HFFc6 (cell line): Measurements from ENCODE around the gene TNN. TPM values are rescaled to one million over a fixed set of nuclear protein-coding genes. Genes with fewer than 3 reads are reported as not detected.

Experiments used
- DNase-seq: peaks from one replicate; pipeline ENCODE4 v3.0.0-alpha.2; 2018
- H3K27ac Mint-ChIP-seq: 2 replicates; pipeline ENCODE4 v1.8.0; 2020; ENCODE audit warnings: mild to moderate bottlenecking, mixed read lengths
- H3K27me3 Mint-ChIP-seq: 2 replicates; pipeline ENCODE4 v1.8.0; 2021; ENCODE audit warnings: mild to moderate bottlenecking, moderate library complexity, mixed read lengths; ENCODE audit not compliant: insufficient read depth
- H3K36me3 Mint-ChIP-seq: 2 replicates; pipeline ENCODE4 v1.8.0; 2021; ENCODE audit warnings: low read depth, mixed read lengths
- H3K4me1 Mint-ChIP-seq: 2 replicates; pipeline ENCODE4 v1.8.0; 2020; ENCODE audit warnings: low read depth, mixed read lengths
- H3K4me3 Mint-ChIP-seq: 2 replicates; pipeline ENCODE4 v1.8.0; 2020; ENCODE audit warnings: mild to moderate bottlenecking, moderate library complexity, mixed read lengths
- H3K9me3 Mint-ChIP-seq: 2 replicates; pipeline ENCODE4 v1.8.0; 2020; ENCODE audit warnings: mild to moderate bottlenecking, mixed read lengths
- CTCF ChIP-seq: fragments of 200-600 bp; sonication (generic); IDR thresholded peaks from 2 replicates; pipeline ENCODE4 v1.5.0; 2021; ENCODE audit warnings: antibody characterized with exemption, mild to moderate bottlenecking
- total RNA-seq, 6 experiments: library from RNA; stranded (reverse); fragmentation: NEBNext Ultra II Directional; extraction: Animal tissue kit (Norgen Biotek cat#: 25700); gene quantifications; 2 replicates in 1 of 6; 3 replicates in 5 of 6; pipeline ENCODE4 v1.2.3, GENCODE V29; 2021

TNN gene
- total RNA-seq, 6 experiments from 2014 or later = not detected

- no peak for TF ChIP-seq CTCF
- Mint-ChIP-seq H3K36me3 (no peaks in the 10 kb centered on the region), H3K4me3 (no peak overlapping the region), H3K27me3 (peaks cover 20% of the 10 kb centered on the region), H3K9me3 (no peaks in the 10 kb centered on the region), H3K27ac (no peak overlapping the region), H3K4me1 (peaks cover 12% of the 10 kb centered on the region)
- no peak for DNase-seq
Measured at GRCh38 chr1:175147569-175147968, 79.9 kb downstream of the TNN start.

GRCh38 chr1:175148068-175148467, 80.4 kb downstream of the TNN start:
- DNase-seq = no peak
- Mint-ChIP-seq H3K36me3 (no peaks in the 10 kb centered on the region), H3K4me1 (peaks cover 12% of the 10 kb centered on the region), H3K4me3 (no peak overlapping the region), H3K27me3 (peaks cover 24% of the 10 kb centered on the region), H3K27ac (no peak overlapping the region), H3K9me3 (no peaks in the 10 kb centered on the region)
- TF ChIP-seq CTCF = no peak

GRCh38 chr1:175150596-175151319, 83.1 kb downstream of the TNN start:
- TF ChIP-seq CTCF = no peak
- peaks cover 12% of the 10 kb centered on the region for H3K4me1 Mint-ChIP-seq
- H3K27me3 Mint-ChIP-seq = peaks cover 18% of the 10 kb centered on the region
- DNase-seq = peak; percentile 22
- no peak overlapping the region for H3K4me3 Mint-ChIP-seq
- H3K36me3 Mint-ChIP-seq = no peaks in the 10 kb centered on the region
- no peaks in the 10 kb centered on the region for H3K9me3 Mint-ChIP-seq
- H3K27ac Mint-ChIP-seq = no peak overlapping the region

- Mint-ChIP-seq H3K4me3 (no peak overlapping the region), H3K36me3 (no peaks in the 10 kb centered on the region), H3K9me3 (no peaks in the 10 kb centered on the region), H3K27ac (no peak overlapping the region), H3K27me3 (peaks cover 15% of the 10 kb centered on the region), H3K4me1 (peaks cover 7% of the 10 kb centered on the region)
- peak; percentile 90 for TF ChIP-seq CTCF
- peak; percentile 21 for DNase-seq
Measured at GRCh38 chr1:175152006-175152652, 84.5 kb downstream of the TNN start.

DNA sequence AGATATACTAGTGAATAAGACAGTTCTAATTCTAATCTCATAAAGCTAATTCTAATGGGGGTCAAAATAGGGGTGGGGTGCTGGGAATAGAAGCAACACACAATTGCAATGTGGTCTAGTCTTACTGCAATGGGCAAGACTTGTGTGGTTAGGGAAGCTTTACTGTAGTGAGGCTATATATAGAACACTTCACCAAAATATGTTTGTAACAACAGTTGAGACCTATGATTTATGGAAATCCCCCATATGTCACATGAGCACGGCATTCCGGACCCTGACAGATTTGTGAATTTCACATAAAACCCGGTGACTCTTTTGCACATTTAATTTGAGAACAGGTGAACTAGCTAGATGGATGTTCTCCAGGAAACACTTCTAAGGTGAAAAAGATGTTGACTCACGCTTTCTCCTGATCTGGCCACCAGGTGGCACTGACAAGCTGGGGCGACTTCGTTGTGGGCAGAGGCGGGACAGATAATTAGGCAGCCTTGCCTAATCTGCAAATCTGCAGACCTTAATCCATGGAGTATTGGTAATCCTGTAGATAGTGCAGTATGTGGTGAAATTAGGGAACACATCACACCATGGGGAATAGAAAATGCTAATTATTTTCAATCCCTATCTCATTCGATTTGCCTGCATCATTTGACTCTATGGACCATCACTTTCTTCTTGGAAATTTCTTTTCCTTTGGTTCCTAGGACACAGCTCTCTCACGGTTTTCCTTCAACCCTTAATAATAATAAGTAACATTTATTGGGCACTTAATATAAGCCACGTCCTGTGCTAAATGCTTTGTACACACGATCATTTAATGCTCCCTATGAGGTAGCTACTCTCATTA, 87.2 kb downstream of the TNN start:
- peak; percentile 96 for TF ChIP-seq CTCF
- Mint-ChIP-seq H3K9me3 (no peaks in the 10 kb centered on the region), H3K4me3 (no peak overlapping the region), H3K4me1 (peaks cover 15% of the 10 kb centered on the region), H3K27me3 (peaks cover 10% of the 10 kb centered on the region), H3K27ac (no peak overlapping the region), H3K36me3 (no peaks in the 10 kb centered on the region)
- DNase-seq = peak; percentile 15
